Activated T-cell treated with anti-CD3 and anti-CD28 coated beads, Interleukin-2, amount 50 U/mL, for 24 hours (primary cell): ENCODE measurements around the gene POMGNT1.
"Not testable (repeated sequence)": the region's sequence is repeated elsewhere in the genome, so short reads cannot be mapped to it uniquely, and the experiment has no call there.

Experiments
- DNase-seq: peaks from one replicate; pipeline ENCODE4 v3.0.0-alpha.2; 2020
- H3K27ac Mint-ChIP-seq: 2 replicates; pipeline ENCODE4 v1.8.0; 2020; ENCODE audit warnings: mild to moderate bottlenecking, mixed read lengths
- H3K27me3 Mint-ChIP-seq: 2 replicates; pipeline ENCODE4 v1.8.0; 2020; ENCODE audit warnings: mixed read lengths
- H3K36me3 Mint-ChIP-seq: 2 replicates; pipeline ENCODE4 v1.8.0; 2020; ENCODE audit warnings: low read depth, mixed read lengths
- H3K4me1 Mint-ChIP-seq: 2 replicates; pipeline ENCODE4 v1.8.0; 2020; ENCODE audit warnings: low read depth, mixed read lengths
- H3K4me3 Mint-ChIP-seq: 2 replicates; pipeline ENCODE4 v1.8.0; 2020; ENCODE audit warnings: mild to moderate bottlenecking, moderate library complexity, mixed read lengths
- H3K9me3 Mint-ChIP-seq: 2 replicates; pipeline ENCODE4 v1.8.0; 2020; ENCODE audit warnings: mixed read lengths

Gene POMGNT1

DNA sequence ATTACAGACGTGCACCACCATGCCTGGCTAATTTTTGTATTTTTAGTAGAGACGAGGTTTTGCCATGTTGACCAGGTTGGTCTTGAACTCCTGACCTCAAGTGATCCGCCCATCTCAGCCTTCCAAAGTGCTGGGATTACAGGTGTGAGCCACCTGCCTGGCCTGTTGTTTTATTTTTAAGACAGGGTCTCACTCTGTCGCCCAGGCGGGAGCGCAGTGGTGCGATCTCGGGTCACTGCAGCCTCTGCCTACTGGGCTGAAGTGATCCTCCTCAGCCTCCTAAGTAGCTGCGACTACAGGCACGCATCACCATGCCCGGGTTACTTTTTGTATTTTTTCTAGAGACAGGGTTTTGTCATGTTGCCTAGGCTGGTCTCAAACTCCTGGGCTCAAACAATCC is 24.8 kb upstream of the POMGNT1 start:
- H3K27me3 Mint-ChIP-seq, H3K27ac Mint-ChIP-seq, H3K4me3 Mint-ChIP-seq, H3K9me3 Mint-ChIP-seq, DNase-seq, H3K4me1 Mint-ChIP-seq, H3K36me3 Mint-ChIP-seq: not testable (repeated sequence)

DNA sequence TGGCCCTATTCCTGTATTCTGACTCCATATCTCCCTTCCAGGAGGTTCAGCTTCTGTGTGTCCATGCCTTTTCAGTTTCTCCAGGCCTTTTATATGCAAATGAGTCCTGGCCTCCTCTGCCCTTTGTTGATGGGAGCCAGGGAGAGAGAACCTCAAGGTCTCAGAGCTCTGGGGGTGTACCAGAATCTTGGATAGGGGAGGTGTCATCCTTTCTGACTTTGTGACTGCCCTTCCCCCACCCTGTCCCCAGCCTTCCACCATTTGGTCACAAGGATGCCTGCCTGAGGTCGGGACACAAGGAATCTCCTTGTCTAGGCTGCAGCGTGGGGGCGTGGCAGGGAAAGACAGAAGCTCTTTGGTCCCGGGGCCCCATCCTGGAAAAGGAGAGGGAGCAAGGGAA is 23.5 kb upstream of the POMGNT1 start:
- Mint-ChIP-seq H3K4me1 (peaks cover 2% of the 10 kb centered on the region), H3K27ac (no peak overlapping the region), H3K27me3 (no peaks in the 10 kb centered on the region), H3K4me3 (no peak overlapping the region), H3K36me3 (no peaks in the 10 kb centered on the region), H3K9me3 (no peaks in the 10 kb centered on the region)
- DNase-seq = no peak

DNA sequence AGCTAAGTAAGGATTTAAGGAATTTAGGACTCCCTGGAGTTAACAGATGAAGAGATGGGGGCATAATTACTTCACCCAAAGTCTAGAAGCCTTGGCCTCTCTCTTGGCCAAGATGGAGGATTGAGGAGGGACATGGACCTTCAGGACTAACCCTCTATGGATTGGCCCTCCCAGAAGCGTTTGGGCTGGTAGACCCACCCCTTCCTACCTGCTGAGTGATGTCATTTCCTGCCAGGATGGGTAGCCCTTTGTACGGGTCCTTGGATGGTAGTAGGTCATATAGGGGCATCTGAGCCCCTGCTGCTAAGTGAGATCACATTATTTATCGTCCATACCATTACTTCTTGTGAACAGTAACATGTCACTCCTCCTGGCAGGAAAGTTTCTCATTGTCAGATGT is 22.6 kb upstream of the POMGNT1 start:
- Mint-ChIP-seq H3K4me3 (no peak overlapping the region), H3K9me3 (no peaks in the 10 kb centered on the region), H3K4me1 (peaks cover 2% of the 10 kb centered on the region), H3K27ac (no peak overlapping the region), H3K27me3 (no peaks in the 10 kb centered on the region), H3K36me3 (no peaks in the 10 kb centered on the region)
- DNase-seq = no peak

DNA sequence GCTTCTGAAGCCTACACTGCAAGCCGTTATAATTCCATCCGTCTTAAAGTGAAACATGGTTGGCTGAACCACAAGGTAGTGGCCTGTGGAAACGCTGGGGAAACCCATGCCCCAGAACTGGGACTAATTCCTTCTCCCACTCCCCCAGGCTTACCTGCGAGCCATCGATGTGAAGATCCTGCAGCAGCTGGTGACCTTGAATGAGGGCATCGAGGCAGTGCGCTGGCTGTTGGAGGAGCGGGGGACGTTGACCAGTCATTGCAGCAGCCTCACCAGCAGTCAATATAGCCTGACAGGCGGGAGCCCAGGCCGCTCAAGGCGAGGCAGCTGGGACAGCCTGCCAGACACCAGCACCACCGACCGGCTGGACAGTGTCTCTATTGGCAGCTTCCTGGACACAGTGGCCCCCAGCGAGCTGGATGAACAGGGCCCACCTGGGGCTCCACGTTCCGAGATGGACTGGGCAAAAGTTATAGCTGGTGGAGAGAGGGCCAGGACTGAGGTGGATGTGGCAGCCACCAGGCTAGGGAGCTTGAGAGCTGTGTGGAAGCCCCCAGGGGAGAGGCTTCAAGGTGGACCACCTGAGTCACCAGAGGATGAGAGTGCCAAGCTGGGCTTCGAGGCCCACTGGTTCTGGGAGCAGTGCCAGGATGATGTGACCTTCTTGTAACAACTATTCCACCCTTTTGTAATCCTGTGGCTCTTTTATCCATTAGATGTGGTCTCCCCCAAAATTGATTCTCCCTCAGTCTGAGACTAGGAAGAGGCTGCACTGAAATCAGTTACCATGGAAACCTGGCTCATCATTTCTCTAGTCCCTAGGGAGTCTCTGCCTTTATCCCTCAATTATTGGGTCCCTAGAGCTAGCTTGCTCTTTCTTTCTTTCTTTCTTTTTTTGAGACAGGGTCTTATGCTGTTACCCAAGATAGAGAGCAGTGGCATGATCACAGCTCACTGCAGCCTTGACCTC is 21.6 kb upstream of the POMGNT1 start:
- no peaks in the 10 kb centered on the region for H3K36me3 Mint-ChIP-seq
- H3K4me1 Mint-ChIP-seq = peaks cover 2% of the 10 kb centered on the region
- H3K27ac Mint-ChIP-seq = no peak overlapping the region
- no peak for DNase-seq
- H3K4me3 Mint-ChIP-seq = no peak overlapping the region
- H3K27me3 Mint-ChIP-seq = no peaks in the 10 kb centered on the region
- H3K9me3 Mint-ChIP-seq = no peaks in the 10 kb centered on the region

DNA sequence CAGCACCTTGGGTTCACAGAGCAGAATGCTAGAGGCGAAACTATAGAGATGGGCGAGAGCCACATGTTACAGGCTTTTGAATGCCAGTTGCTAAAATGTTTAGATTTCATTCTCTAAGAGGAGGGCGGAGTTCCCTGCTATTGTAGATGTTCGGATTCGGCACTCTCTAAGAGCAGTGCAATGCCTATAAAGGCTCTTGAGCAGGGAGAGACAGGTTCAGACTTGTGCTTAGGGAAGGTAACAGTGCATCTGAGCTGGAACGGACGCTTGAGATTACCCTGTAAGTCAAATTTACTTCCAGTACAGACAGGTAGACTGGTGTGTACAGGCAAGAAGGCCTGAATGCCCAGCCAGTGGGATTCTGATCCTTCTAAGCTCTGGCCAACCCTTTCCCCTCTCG is 20.2 kb upstream of the POMGNT1 start:
- no peaks in the 10 kb centered on the region for H3K9me3 Mint-ChIP-seq
- no peaks in the 10 kb centered on the region for H3K36me3 Mint-ChIP-seq
- H3K27me3 Mint-ChIP-seq = no peaks in the 10 kb centered on the region
- H3K27ac Mint-ChIP-seq = no peak overlapping the region
- no peaks in the 10 kb centered on the region for H3K4me1 Mint-ChIP-seq
- no peak overlapping the region for H3K4me3 Mint-ChIP-seq
- no peak for DNase-seq

DNA sequence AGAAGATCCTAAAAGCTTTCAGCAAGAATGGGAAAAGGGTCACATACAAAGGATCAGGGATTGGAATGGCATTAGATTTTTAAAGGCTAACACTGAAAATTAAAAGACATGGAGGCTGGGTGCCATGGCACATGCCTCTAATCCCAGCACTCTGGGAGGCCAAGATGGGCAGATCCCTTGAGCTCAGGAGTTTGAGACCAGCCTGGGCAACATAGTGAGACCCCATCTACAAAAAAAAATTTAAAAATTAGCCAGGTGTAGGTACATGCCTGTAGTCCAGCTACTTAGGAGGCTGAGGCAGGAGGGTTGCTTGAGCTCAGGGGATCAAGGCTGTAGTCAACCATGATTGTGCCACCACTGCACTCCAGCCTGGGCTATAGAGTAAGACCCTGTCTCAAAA is 17.3 kb upstream of the POMGNT1 start:
- Mint-ChIP-seq H3K4me3 (no peak overlapping the region), H3K27me3 (no peaks in the 10 kb centered on the region)

DNA sequence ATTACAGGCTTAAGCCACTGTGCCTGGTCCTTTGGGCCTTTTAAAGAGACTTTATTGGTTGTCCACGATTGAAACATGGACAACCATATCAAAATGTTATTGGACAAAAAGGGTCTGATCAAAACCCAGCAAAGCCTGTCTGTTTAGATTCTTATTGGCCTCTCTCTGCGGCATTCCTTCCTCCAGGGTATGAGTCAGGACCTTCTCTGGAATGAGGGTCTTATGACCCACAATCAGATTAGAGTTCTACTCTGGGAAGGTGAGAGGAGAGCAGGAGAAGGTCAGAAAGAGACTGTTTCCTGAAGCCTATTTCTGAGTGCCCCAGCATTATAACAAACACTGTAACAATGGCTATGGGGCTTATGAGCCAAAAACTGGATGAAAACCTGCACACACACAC is 12.8 kb upstream of the POMGNT1 start:
- Mint-ChIP-seq H3K4me3 (no peak overlapping the region), H3K27ac (no peak overlapping the region), H3K4me1 (no peaks in the 10 kb centered on the region), H3K9me3 (no peaks in the 10 kb centered on the region), H3K27me3 (no peaks in the 10 kb centered on the region), H3K36me3 (no peaks in the 10 kb centered on the region)
- DNase-seq = no peak

More for the DNA sequence above, 17.3 kb upstream of the POMGNT1 start:
- no peaks in the 10 kb centered on the region for H3K9me3 Mint-ChIP-seq
- H3K4me1 Mint-ChIP-seq = no peaks in the 10 kb centered on the region
- no peak for DNase-seq
- no peaks in the 10 kb centered on the region for H3K36me3 Mint-ChIP-seq
- no peak overlapping the region for H3K27ac Mint-ChIP-seq

DNA sequence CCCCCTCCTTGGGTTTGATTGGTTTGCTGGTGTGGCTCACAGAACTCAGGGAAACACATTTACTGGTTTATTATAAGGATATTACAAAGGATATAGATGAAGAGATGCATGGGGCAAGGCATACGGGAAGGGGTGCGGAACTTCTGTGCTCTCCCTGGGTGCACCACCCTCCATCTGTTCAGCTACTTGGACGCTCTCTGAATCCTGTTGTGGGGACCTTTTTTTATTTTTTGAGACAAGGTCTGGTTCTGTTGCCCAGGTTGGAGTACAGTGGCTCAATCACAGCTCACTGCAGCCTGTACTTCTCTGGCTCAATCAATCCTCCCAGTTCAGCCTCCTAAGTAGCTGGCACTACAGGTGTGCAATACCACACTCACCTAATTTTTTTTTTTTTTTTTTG is 12.3 kb upstream of the POMGNT1 start:
- Mint-ChIP-seq H3K27ac (no peak overlapping the region), H3K9me3 (no peaks in the 10 kb centered on the region), H3K27me3 (no peaks in the 10 kb centered on the region), H3K4me1 (no peaks in the 10 kb centered on the region), H3K36me3 (no peaks in the 10 kb centered on the region), H3K4me3 (no peak overlapping the region)
- DNase-seq = no peak

DNA sequence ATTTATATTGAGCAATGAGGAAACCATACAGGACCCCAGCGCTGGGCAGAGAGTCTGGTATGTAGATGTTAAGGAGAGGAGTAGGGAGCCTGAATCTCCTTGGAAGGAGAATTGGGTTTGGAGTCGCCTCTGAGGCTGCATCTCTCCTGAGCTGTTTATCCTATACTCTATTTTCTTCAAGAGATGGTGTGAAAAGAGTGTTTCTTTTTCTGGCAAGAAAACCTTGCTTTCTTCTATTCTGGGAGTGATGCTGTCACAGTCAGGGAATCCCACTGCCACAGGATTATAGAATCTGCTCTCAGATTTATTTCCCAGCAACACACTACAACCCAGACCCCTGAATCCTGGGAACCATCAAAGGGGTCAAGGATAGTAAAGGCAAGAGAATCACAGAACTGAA is 8.2 kb upstream of the POMGNT1 start:
- Mint-ChIP-seq H3K27ac (no peak overlapping the region), H3K27me3 (peaks cover 2% of the 10 kb centered on the region), H3K9me3 (no peaks in the 10 kb centered on the region), H3K36me3 (no peaks in the 10 kb centered on the region), H3K4me1 (peaks cover 12% of the 10 kb centered on the region), H3K4me3 (no peak overlapping the region)
- no peak for DNase-seq

DNA sequence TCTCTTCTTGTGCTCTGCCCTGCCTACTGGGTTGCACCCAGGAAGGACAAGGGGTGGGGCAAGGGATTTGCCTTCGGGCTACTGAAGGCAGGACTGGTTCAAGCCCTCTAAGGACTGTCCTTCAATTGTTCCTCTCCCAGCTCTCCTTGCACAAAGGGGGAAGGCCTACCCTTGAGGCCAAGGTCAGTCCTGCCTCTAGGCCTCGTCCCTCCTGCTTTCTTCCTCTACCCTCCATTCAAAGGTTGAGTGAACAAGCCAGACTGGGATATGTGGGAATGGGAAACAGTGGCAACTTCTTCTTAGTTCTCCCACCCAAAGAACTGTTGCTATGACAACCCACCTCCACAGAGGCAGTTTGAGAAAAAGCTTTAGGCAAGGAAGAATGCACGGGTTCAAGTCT is 7.6 kb upstream of the POMGNT1 start:
- Mint-ChIP-seq H3K27me3 (peaks cover 2% of the 10 kb centered on the region), H3K4me1 (peaks cover 12% of the 10 kb centered on the region), H3K9me3 (no peaks in the 10 kb centered on the region), H3K27ac (no peak overlapping the region), H3K36me3 (no peaks in the 10 kb centered on the region), H3K4me3 (no peak overlapping the region)
- no peak for DNase-seq

DNA sequence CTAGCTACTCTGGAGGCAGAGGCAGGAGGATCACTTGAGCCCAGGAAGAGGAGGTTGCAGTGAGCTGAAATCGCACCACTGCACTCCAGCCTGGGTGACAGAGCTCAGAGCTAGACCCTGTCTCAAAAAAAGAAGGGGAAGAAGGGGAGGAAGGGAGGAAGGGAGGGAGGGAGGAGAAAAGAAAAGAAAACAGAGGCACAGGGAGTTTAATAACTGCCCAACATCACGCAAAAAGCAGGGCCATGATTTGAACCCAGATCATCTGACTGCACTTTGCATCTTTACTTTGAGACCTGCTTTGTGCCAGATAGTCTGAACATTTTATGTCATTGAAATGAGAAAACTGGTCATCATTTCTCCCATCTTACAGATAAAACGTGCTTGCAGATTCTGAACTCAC is 6.9 kb upstream of the POMGNT1 start:
- H3K27me3 Mint-ChIP-seq = peaks cover 2% of the 10 kb centered on the region

DNA sequence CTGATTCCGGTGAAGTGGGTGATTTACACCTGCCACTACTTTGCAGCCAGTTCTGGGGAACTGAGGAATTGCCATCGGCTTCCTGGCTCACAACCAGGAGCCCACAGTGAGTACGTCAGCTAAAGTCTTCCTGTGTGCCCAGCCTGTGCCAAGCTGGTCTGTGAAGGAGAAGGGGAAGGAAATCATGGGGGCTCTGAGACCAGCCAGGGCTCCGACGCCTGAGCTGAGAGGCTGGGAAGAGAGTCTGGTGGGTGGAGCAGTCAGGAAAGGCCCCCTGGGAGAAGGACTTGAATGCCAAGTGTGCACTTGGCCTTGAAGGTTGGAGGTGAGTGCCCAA is 6.1 kb upstream of the POMGNT1 start:
- Mint-ChIP-seq H3K4me3 (peak overlapping the region; percentile 3), H3K27me3 (peaks cover 2% of the 10 kb centered on the region), H3K27ac (no peak overlapping the region)

More for the DNA sequence above, 6.9 kb upstream of the POMGNT1 start:
- Mint-ChIP-seq H3K4me3 (no peak overlapping the region), H3K9me3 (no peaks in the 10 kb centered on the region), H3K4me1 (peaks cover 12% of the 10 kb centered on the region), H3K27ac (no peak overlapping the region), H3K36me3 (no peaks in the 10 kb centered on the region)
- DNase-seq = no peak

DNA sequence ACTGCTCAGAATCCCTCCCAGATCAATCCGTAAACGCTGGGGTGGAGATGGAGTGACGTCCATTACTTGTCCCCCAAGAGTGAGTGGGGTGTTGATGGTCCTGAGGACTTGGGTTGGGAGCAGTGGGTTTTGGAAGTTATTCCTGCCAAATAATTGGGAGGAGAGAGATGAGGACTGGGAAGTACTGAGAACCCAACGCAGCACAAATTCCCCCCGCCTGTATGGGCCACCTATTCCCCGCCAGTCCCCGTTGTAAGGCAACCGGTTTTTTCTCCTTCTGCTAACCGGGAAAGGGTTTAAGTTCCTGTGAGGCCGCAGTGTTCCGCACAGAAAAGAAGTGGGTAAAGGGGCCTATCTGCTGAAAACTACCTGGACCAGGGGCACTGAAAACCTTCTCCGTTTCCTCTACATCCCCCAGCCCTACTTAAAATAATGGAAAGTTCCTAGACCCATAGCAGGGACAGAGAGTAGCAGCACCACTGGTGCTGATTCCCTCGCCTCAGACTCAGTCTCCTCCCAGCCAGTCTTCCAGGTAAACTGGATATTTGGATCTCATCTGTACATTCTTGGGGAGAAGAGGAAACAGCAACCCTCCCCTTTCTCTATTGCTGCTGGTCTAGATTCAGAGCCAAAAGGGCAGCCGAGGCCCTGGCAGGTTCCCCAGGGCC is 5.6 kb upstream of the POMGNT1 start:
- Mint-ChIP-seq H3K9me3 (no peaks in the 10 kb centered on the region), H3K4me3 (peak overlapping the region; percentile 77), H3K27me3 (peaks cover 2% of the 10 kb centered on the region), H3K4me1 (peaks cover 18% of the 10 kb centered on the region), H3K36me3 (no peaks in the 10 kb centered on the region), H3K27ac (no peak overlapping the region)
- DNase-seq = no peak

More for the DNA sequence above, 6.1 kb upstream of the POMGNT1 start:
- DNase-seq = no peak
- H3K36me3 Mint-ChIP-seq = no peaks in the 10 kb centered on the region
- peaks cover 14% of the 10 kb centered on the region for H3K4me1 Mint-ChIP-seq
- no peaks in the 10 kb centered on the region for H3K9me3 Mint-ChIP-seq

DNA sequence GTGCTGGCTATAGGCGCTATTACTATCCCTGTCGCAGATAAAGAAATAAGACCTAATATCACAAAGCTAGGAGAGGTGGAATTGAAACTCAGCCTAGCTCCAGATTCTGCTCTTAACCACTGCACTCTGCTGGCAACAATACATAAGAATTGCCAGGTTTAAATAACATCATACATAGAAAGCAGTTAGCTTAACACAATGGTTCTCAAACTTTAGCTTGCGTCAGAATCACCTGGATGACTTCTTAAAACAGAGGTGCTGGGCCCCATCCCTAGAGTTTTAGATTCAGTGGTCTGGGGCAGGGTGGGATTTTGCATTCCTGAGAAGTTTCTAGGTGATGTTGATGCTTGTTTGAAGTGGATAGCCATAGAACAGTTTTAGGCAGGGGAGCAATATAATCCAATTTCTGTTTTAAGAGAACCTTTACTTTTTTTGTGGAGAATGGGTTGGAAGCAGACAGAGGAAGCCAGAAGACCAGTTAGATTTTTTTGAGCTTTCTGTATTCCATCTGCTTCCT is 1.1 kb upstream of the POMGNT1 start:
- Mint-ChIP-seq H3K36me3 (peaks cover 34% of the 10 kb centered on the region), H3K9me3 (no peaks in the 10 kb centered on the region), H3K4me1 (peaks cover 35% of the 10 kb centered on the region), H3K27ac (peak overlapping the region; percentile 86), H3K4me3 (peak overlapping the region; percentile 86), H3K27me3 (peaks cover 2% of the 10 kb centered on the region)
- no peak for DNase-seq

DNA sequence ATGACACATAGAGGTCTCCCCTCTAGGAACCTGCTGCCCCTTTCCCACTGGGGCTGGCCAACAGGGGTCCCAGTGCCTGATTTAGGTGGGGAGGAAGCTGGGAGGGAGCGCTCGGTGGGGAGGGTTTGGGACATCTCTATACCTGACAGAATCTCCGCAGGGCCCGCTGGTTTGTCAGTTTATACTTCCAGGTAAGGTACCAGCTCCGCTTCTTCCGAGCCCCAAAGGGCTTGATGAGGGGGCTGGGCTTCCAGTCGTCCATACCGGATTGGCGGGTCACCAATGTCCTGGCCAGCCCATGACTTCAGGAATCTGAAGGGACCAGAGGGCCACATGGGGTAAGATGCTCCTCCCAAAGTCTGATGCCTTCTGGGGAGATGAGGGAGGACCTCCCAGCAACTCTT is 672 bp downstream of the POMGNT1 start:
- Mint-ChIP-seq H3K4me3 (peak overlapping the region; percentile 88), H3K9me3 (no peaks in the 10 kb centered on the region), H3K27me3 (no peaks in the 10 kb centered on the region), H3K36me3 (peaks cover 51% of the 10 kb centered on the region), H3K4me1 (peaks cover 23% of the 10 kb centered on the region), H3K27ac (peak overlapping the region; percentile 92)
- no peak for DNase-seq
